ENCODE data around the gene KRTAP19-7.

KRTAP19-7 gene

GRCh38 chr21:30561264-30561895 lies at the start of gene KRTAP19-7:
TSS of gene KRTAP19-7 (minus strand) at chr21:30561314. CDS start at chr21:30561289, 25 bp downstream.
- no peak within 1 kb of the TSS for H3K4me3 ChIP-seq (ENCODE audit: low read depth, low read length)

GRCh38 chr21:30605968-30606367 lies 44.9 kb upstream of the KRTAP19-7 start:
- H3K4me3 ChIP-seq (ENCODE audit: low read depth, low read length), result no peak overlapping the region

DNA sequence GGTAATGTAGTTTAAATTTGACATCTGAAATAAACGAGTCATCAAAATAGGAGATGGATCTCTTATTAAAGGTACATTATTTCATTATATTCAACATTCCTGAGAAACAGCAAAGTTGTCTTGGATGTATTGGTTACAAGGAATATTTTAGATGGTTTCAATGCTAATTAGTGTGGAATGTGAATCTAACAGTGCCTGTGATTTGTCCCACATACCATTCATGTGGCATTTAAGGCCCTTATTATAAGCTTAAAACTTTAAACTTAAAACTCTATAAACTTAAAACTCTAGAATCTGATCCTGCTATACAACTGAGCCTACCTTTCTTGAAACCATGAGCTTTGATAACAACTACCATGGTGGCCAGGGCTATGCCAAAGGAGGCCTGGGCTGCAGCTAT lies 39.7 kb upstream of the KRTAP19-7 start, which contains the start of gene KRTAP22-1:
Gene KRTAP22-1 (plus strand): TSS at position 301 of the 400 bp plus-strand sequence.
- no peak within 1 kb of the TSS for H3K4me3 ChIP-seq (ENCODE audit: low read depth, low read length)

DNA sequence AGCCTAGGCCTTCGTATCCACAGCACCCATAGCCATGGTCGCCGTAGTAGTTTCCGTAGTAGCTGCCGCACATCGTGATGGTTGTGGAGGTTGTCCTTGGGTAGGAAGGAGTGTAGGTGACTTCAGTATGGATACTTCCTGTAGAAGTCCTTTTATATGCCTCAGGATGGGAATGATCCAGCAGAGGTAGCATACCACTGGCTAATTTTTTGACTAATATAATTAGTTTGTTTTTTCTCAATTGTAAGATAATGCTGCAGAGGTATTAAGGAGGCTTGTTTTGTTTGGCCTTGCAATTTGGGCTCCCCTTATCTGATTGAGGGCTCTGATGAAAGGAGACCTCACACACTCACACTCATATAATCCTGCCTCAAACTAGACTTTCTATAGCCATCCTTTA lies 37.7 kb upstream of the KRTAP19-7 start, which contains the start of gene KRTAP6-2:
Gene KRTAP6-2 (minus strand): TSS at position 101 of the 400 bp plus-strand sequence. CDS start 28 bp downstream, at position 73.
- H3K4me3 ChIP-seq (ENCODE audit: low read depth, low read length), result no peak within 1 kb of the TSS

DNA sequence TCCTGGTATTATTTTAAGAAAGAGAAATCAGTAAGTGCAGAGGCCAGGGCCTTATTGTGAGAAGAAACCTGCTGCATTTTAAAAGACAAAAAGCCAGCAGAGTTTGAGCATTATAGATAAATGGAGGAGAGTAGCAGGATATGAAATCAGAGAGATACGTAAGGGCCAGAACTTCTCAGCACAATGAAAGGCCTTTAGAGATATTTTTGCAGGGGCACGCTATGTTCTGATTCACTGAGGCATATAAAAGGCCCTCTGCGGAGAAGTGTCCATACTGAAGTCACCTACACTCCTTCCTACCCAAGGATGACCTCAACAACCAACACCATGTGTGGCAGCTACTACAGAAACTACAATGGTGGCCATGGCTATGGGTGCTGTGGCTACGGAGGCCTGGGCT lies 31.0 kb upstream of the KRTAP19-7 start, which contains the start of gene KRTAP6-3:
Gene KRTAP6-3 (plus strand): TSS at position 301 of the 400 bp plus-strand sequence. CDS start 6 bp downstream, at position 307.
- no peak within 1 kb of the TSS for H3K4me3 ChIP-seq (ENCODE audit: low read depth, low read length)

DNA sequence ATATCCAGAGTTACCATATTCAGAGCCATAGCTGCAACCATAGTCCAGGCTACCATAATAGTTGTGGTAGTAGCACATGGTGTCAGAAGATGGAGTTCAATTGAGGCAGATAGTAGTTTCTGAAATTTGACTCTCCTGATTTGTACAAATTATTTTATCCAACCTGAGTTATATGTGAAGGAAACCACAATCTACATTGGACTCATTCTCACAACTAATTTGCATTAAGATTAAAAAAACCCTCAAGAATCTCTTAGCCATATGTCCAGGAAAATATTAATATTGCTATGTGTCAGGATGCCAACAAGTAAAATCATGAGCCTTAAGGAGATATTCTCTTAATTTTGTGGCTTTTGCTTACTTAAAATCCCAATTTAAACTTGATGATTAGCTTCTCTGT lies 29.2 kb upstream of the KRTAP19-7 start, which contains the start of gene KRTAP22-2:
Gene KRTAP22-2 (minus strand): TSS at position 101 of the 400 bp plus-strand sequence.
- H3K4me3 ChIP-seq (ENCODE audit: low read depth, low read length), result no peak within 1 kb of the TSS

DNA sequence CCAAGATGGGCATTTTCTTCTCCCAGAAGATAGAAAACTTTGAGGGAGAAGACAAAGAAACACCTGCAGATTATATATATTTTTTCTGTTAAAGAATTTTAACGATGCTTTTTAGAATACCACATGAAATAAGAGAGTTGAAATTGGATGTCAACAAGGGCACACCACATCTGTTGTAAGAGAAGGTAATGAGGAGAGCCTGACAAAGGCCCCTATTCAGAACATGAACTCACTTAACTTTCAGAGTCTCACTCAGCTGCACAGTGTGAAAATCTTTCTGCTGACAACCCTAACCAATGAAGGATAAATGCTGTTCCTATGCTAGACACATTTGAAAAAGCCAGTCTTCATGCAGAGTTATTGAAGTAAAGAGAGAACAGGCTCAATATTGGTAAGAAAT lies 21.8 kb upstream of the KRTAP19-7 start:
- H3K4me3 ChIP-seq (ENCODE audit: low read depth, low read length), result no peak overlapping the region

- H3K4me3 ChIP-seq (ENCODE audit: low read depth, low read length), result no peak overlapping the region
These were observed 19.0 kb upstream of the KRTAP19-7 start for GRCh38 chr21:30580132-30580531.

DNA sequence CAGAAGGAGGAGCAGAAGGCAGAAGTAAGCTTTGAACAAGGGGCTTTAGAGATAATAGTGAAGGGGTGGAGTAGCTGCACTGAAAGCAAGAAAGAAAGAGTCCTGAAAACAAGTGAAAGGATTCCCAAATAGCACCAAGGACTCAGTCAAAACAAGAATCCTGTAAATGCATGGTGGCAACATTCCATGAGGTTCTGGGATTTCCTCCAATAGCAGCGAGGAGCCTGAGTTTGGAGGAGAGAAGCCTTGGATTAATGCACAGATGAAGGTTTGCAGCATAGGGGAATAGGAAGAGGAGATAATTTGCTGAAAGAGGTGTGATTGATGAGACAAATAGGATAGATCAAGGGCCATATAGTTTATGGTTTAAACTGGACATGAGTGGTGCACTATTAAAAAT lies 18.2 kb upstream of the KRTAP19-7 start:
- H3K4me3 ChIP-seq (ENCODE audit: low read depth, low read length), result no peak overlapping the region

- no peak overlapping the region for H3K4me3 ChIP-seq (ENCODE audit: low read depth, low read length)
These were observed 16.7 kb upstream of the KRTAP19-7 start for GRCh38 chr21:30577766-30578165.

DNA sequence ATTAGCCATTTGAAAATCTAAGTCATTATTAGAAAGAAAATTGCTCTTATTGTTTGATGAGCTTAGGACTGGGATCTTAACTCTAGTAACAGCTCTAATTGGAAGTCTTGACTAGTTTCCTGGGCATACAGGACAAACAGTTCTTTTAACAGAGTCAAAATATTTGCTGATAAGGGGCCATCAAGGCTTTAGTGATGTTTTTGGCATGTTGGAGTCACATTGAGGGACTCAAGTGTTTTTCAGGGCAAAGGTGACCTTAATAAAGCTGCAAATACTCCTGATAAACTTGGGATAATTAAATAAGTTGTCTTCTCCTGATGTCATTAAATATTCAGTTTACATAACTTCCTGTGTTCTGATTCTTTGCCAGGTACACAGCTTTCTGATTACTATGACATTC lies 6.5 kb upstream of the KRTAP19-7 start:
- no peak overlapping the region for H3K4me3 ChIP-seq (ENCODE audit: low read depth, low read length)

DNA sequence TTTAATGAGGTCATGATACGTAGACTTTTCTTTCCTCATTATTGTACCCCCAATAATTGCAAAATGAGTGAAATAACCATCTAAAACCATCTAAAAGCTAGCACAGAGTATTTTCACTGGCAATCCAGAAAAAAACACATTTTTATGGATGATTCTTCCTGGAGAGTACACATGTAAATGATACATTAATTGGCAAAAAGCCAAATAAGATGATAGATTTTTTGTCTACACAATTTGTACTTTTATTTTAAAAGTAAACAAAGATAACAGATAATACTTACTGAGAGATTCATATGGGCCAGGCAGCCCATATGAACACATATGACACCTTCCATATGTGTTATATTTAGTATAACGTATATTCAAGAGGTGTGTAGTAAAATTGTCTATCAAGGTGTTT lies 2.5 kb upstream of the KRTAP19-7 start:
- H3K4me3 ChIP-seq (ENCODE audit: low read depth, low read length), result no peak overlapping the region

DNA sequence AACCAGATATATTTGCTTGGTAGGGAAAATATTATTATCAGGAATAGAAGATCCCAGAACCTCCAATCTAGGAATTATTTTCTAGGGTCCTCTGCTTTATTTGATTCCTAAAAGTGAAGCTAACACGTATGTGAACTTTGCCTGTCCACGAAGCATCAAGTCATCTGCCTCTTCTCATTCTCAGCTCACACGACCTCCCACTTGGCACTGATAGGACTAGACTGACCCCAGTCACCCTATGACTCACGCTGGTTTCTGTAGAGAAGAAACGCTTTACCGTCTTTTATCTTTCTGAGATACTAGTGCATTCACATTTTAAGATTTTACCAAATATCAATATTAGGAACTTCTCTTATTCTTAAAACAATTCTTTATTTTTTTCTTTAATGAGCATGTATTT lies 2.0 kb upstream of the KRTAP19-7 start:
- no peak overlapping the region for H3K4me3 ChIP-seq (ENCODE audit: low read depth, low read length)

DNA sequence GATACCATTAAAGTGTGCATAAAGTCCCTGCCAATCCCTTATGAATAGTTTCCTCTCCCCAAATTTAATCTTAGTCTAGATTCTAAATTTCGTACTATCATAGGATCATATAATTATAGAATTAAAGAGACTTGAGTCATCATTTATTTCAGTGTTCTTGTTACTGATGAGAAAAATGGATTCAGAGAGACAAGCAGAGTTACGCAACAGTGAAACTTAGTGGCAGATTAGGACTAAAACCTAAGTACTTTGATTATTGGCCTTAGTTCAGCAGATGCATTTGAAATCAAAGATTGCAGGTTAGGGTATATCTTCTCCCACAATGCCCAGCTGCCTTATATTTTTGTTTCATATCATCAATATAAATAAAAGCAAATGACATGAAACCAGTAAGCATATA lies 843 bp upstream of the KRTAP19-7 start:
- no peak overlapping the region for H3K4me3 ChIP-seq (ENCODE audit: low read depth, low read length)

DNA sequence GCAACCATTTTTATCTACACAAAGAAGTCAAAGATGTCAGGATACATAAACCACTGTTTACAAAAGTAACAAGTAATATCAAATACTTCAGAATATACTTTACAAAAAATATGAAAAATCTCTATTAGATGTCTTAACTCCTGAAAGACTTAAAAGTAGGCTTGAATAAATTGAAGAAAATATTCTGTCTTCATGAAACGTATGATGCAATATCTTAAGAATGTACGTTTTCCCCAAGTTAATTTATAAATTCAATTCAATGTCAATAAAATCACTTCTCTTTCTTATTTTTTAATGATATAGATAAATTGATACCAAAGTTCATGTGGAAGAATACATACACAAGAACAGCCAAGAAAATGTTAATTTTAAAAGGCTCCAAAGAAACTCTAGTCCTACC lies 6.0 kb downstream of the KRTAP19-7 start:
- no peak overlapping the region for H3K4me3 ChIP-seq (ENCODE audit: low read depth, low read length)

DNA sequence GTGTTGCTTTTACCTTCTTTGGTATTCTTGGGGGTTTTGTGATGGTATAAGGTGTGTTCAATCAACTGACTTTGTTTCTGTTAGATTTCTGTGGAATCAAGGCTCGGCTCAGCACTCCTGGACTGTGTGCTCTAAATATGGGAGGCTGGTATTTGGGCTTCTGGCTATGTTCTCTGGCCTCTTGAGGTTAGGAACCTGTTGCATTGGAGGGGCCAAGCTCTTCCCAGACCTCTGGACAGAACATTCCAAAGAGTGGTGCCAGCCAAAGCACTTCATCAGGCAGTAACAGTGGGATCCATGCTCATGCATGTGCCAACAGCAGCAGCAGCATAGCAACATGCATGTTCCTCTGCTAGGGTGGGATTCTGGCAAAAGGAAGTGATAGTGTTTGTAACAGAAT lies 8.3 kb downstream of the KRTAP19-7 start:
- no peak overlapping the region for H3K4me3 ChIP-seq (ENCODE audit: low read depth, low read length)

GRCh38 chr21:30541764-30542163 lies 19.4 kb downstream of the KRTAP19-7 start, which contains the start of gene KRTAP19-6:
TSS of gene KRTAP19-6 (minus strand) at chr21:30541864. CDS start at chr21:30541833, 31 bp downstream.
- H3K4me3 ChIP-seq (ENCODE audit: low read depth, low read length), result no peak within 1 kb of the TSS

- H3K4me3 ChIP-seq (ENCODE audit: low read depth, low read length), result no peak overlapping the region
These were observed 42.2 kb downstream of the KRTAP19-7 start for GRCh38 chr21:30518876-30519275.

DNA sequence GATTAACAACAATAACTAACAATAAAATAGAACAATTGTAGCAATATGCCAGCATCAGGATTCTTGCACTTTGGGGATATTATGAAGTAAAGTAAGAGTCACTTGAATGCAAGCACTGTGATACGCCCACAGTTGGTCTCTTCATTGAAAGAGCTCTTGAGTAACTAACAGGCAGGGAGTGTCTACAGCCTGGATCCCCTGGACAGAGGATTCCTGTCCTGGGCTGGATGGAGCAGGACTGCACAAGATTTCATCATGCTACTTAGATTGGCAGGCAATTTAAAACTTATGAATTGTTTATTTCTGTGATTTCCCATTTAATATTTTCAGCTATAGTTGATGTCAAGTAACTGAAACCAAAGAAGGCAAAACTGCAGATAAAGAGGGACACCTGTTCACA lies 45.4 kb downstream of the KRTAP19-7 start:
- H3K4me3 ChIP-seq (ENCODE audit: low read depth, low read length), result no peak overlapping the region
